SW480 (cell line): ENCODE results near the gene CC2D1A.

Experiments used
- DNase-seq: peaks from one replicate; pipeline ENCODE4 v3.0.0-alpha.2; 2016; ENCODE audit warnings: low spot score

Gene CC2D1A

DNA sequence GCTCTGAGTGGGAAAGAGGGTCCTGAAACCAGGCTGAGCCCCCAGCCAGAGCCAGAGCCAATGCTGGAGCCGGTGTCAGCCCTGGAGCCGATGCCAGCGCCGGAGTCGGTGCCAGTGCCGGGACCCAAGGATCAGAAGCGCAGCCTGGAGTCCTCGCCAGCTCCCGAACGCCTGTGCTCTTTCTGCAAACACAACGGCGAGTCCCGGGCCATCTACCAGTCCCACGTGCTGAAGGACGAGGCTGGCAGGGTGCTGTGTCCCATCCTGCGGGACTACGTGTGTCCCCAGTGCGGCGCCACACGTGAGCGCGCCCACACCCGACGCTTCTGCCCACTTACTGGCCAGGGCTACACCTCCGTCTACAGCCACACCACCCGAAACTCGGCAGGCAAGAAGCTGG lies 28.7 kb upstream of the CC2D1A start:
- DNase-seq: no peak

DNA sequence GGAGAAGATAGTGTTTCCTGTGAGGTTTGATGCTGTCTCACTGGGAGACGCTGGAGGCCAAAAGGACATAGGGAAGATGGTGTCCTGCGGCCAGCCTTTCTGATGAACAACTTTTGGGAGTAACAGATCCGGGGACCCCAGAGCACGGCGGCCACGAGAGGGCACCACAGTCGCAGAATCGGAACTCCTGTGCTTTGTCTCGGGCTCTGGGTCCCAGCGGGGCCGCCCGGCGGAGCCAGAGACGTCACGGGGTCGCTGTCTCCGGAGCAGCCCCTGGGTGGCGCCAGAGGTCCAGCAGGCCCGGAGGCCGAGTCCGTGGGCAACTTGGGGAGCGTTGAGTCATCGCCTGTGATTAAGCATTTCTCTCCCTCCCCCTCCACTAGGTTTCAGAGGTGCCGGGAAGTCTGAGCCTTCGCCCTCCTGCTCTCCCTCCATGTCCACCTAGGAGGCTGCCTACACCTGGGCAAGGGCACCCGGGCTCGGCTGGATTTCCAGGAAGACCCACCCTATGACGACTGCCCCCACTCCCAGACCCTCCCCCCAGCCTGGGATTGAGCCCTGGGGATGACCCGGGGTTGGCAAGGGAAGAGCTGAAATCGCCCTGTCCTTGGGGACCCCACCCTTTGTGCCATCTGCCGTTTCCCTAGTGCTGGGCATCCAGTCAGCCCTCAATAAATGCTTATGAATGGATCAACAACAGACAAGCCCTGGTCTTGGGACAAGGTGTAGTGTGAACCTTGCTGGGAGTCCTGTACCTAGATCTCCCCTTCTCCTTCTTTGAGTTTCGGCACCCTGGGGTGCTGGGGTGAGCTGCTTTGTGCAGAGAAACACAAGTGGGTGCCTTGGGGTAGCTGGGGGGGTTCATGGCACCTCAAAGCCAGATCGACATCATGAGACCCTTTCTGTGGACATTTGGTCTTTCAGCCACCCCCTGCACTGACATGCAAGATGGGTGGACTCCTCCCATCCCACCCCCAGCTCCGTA lies 25.6 kb upstream of the CC2D1A start:
- peak; percentile 97 for DNase-seq

DNA sequence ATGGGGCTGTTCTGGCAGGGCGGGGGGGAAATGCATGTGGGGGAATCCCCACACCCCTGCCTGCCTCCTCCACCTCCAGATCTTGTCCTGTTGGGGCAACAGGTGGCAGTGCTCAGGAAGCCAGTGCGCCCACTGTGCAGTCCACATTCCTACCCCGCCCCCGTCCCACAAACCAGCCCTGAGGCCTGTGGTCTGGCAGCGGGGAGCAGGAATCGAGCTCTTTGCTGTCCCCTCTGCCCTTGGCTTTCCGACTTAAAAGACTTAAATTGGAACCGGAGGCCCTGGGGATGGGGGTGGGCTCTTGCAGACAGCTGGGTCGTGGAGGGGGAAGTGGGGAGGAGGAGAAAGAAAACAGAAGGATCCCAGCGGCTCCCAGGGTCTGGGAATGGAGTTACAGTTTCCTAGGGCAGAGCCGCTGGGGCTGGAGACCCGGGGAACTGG lies 24.7 kb upstream of the CC2D1A start:
- peak; percentile 69 for DNase-seq

DNA sequence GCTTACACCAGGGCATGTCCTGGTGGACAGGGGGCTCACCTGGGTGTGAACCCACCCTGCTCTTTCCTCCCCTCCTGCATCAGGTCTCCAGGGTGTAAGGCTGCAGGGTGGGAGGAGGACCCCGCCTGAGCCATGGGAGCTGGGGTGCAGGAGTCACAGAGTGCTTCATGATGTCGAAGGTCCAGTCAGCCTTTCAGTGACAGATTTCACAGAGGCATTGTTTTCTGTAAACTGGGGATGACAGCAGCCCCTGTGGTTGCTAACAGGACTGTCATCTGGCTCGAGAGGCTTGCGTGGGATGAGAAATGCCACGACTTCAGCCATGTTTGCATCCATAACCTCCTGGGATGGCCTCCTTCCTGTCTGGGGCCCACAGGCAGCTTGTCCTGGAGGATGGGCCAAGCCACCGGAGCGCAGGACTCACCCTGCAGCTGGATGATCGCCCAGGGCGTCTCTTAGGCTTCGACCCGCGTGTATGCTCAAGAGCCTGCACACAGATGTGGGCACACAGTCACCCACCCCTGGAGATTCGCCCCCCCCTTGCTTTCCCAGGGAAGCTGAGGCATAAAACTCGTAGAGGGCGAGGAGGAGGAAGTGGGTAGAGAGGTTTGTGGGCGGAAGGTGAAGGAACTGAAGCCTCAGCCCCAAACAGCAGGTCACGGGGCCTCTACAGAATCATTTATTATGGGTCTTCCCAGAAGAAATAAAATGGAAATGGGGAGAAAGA lies 24.1 kb upstream of the CC2D1A start:
- peak; percentile 58 for DNase-seq

DNA sequence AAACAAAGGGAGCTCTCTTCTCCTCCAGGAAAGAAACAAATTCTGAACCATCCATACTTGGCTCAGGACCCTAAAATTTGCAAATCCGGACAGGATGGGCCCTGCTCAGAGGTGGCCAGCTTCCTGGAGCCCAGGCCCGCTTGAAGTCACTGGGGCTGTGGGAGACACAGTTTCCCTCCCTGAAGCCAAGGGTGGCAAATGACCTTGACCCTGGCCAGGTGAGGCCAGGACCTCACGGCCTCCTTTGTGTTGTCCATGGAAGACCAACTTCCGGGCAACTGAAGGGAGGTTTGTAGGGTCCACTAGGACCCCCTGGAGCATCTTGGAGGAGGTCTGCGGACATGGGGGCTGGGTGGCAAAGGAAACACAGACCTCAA lies 23.6 kb upstream of the CC2D1A start:
- no peak for DNase-seq

DNA sequence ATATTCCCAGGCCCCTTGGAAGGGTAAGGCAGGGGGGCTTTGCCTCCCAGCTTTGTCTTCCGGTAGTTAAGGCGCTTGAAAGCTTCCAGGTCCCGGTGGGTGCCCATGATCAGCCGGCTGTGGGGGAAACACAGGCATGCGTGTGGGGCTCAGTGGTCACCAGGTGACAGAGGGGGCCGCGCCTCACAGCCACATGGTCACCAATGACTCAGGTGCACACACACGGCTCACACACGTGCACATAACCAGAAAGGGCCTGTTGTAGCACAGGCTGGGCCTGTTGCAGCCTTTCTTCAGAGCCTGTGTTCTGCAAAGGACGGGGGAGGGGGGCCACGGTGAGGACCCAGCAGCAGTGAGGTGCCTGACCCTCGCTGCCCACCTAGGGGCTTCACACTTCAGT lies 23.2 kb upstream of the CC2D1A start:
- DNase-seq: no peak

DNA sequence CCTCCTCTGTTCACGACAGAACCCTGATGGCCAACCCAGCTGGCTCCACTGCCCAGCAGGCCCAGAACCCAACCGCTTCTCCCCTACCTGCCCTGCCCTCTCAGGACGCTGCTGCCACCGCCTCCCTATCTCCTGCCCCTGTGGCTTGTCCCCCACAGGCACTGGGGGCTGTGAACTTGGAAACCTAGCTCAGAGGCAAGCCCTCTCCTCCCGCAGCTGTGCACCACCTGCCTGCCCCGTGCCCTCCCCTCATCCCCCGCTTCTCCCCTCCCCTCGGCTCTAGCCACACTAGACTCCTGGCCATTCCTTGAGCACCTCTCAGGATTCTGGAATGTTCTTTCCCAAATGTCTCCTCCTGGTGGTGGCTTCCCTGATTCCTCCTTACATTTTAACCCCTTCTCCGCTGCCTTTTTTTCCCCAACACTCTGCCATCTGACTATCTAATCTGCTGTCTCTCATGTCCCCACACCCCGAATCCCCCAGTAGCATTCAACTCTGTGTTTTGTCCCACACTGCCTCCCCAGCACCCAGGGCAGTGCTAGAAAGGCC lies 22.4 kb upstream of the CC2D1A start:
- no peak for DNase-seq

DNA sequence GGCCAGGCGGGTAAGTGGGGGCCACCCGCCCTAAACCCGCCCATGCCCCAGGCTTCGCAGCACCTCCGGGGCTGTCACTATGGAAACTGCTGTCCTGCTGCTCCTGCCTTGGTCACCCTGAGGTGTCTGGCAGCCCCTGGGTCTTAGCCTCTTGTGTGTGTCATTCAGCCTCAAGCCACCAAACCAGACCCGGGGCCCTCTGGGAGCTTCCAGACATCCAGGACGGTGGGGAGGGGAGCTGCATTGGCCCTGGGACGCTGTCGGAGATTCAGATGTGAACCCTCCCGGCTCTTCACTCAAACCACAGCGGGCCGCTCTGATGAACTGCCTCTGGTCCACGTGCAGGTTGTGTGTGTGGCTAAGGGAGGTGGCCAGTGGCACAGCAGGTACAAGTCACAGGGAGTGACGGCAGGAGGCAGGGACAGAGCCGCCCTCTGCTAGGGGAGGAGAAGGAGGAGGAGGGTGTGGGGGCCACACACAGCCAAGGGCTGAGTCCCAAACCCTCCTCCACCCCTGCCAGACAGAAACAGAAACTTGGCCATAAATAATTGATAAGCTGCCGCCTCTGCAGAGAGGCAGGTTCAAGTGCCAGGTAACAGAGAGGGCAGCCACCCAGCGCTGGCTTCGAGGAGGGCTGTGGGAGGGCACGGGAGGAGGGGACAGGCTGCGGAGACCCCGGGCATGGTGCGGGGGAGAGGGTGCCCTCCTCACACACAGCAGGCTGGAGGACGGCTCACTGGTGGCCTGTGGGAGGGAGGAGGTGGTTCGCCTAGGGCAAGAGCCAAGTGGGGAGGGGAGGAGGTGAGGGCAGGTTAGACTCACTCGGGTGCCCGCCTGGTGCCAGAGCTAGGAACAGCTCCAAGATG lies 21.0 kb upstream of the CC2D1A start:
- DNase-seq: no peak

DNA sequence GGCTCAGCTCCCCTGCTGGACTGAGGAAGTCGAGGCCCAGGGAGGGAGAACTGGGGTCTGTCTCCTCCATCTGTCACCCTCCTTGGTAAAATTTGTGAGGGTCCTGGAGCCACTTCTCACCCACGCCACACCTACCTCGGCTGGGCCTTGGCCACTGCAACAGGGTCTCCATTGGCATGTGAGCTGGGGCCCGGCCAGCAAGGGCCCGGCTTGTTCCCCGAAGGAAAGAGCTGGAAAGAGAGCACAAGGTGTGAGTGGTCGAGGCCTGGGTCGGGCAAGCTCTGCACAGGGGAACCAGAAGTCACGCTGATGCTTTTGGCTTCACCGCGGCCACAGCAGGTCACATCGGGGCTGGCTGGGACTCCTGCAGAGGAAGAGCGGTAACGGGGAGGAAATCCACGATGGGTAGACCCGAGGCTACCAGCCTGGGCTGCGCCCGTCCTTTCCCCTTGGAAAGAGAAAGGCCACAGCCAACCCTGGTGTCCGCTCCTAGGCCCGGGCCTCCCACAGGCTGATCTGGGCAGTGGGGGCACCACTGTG lies 20.1 kb upstream of the CC2D1A start:
- DNase-seq: no peak

DNA sequence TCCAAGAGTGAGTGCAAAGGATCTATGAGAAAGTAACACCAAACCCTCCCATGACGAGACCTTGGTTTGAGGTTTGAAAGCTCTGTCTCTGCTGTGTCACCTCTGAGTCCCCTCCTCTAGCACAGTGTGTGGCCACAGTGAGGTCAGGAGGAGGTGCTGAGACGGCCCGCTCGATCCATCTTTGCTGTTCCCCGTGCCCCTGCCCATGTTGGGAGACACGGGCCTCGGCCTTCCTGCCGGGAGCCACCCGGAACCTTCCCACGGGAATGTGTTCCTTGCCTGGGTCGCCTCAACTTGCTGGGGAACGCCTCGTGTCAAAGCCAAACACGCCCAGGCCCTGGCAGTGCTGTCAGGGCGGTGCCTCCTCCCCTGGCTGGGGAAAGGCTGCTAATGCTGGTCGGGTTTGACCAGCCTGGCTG lies 19.0 kb upstream of the CC2D1A start:
- DNase-seq: no peak

DNA sequence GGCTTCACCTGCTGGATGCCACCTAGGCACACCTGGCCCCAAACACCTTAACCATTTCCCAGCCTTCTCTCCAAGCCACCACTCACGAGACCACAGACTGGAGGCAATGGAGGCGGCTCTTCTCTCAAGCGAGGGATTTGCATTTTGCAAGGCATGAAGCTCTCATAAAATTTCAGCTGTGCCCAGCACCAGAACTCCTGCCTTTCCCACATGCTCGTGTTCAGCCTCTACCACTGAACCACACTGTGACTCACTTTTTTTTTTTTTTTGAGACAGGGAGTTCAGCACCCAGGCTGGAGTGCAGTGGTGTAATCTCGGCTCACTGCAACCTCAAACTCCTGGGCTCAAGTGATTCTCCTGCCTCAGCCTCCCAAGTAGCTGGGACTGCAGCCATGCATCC lies 18.5 kb upstream of the CC2D1A start:
- DNase-seq: peak; percentile 53

DNA sequence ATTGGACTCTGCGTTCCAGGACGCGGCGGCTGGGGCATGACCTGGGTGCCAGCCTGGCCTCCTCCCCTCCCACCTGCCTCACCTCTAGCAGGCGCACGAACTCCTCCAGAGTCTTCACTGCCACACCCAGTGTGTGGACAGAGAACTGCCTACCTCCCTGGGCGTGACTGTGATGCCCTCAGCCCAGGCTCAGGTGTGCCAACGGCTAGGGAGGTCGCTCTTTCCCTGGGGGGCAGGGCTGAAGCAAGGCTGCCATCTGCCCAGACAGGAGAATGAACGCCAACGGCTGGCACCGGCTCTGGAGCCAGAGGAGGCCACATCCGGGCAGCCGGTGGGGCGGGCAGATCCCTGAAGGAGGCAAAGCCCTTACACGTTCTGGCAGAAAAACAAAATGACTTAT lies 17.7 kb upstream of the CC2D1A start:
- peak; percentile 34 for DNase-seq

DNA sequence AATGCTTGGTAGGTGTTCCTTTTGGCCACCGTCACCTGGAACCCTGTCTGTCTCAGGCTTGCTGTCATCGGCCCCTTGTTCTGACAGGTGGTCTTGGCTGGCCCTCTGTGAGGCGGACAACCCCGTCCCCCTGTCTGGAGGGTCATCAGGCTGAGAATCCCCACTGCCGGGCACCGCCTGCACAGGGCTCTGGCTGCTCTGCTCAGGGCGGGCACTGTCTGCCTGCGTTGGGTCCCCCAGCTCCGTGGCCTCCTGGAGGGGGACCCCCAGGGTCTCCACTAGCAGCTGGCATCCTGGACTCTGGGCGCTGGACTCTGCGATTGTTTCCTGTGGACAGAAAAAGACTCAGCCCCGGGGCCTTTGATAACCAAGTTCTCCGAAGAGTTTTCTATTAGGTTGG lies 15.9 kb upstream of the CC2D1A start:
- no peak for DNase-seq

DNA sequence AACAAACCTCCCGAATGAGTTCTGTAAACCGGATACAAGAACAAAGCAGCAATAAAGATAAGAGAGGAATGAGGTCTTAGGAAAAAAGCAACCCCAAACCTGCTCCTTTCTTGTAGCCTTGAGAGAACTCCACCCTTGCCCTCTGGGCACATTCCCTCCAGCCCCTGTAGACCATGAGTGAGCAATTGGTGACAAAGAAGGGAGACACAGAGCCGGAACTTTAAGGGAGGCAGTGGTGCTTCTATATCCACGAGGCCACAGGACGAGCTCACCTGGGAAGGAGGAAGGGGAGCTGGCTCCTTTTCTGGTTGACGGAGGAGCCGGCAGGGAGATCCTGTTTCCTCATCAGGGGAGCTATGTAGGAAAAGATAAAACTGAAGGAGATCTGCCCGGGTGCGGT lies 13.1 kb upstream of the CC2D1A start:
- no peak for DNase-seq

DNA sequence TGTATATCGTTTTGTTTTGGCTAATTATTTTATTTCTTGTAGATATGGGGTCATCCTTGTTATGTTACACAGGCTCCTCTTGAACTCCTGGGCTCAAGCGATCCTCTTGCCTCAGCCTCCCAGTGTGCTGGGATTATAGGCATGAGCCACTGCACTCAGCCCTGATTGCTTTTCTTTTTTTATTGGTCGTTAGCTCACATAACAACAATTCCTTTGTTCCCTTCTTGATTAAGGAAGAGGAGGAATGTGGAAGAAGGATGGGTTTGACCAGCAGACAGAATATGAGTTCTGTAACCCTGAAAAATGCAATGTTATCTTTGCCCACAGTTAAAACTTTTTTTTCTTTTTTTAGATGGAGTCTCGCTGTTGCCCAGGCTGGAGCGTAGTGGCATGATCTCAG lies 11.4 kb upstream of the CC2D1A start:
- DNase-seq: no peak

DNA sequence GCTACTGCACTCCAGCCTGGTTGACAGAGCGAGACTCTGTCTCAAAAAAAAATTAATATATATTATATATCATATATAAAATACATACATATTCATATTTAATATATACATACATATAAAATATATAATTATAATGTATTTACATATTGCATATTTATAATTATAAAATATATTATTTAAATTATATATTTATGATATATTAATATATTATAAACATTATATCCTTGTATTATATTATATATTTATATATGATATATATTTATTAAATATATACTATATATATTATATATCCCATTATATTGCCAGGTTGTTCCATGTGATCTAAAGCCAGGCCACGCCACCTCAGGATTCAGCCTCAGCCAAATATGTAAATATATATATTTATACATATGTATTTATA lies 9.8 kb upstream of the CC2D1A start:
- DNase-seq: no peak

DNA sequence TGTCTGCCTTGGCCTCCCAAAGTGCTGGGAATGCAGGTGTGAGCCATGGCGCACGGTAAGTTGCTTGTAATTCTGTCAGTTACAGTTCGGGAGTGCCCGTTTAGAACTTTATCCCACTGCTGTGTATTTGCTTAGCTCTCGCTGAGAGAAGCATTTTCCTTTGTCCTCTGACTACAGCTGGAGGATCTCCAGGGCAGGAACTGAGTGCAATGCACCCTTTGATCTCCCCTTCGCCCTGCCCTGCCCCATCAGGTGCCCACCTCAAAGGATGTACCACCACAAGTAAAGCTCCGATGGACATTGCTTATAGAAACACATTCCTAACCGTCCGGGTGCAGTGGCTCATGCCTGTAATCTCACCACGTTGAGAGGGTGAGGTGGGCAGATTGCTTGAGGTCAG lies 6.6 kb upstream of the CC2D1A start:
- DNase-seq: peak; percentile 91

DNA sequence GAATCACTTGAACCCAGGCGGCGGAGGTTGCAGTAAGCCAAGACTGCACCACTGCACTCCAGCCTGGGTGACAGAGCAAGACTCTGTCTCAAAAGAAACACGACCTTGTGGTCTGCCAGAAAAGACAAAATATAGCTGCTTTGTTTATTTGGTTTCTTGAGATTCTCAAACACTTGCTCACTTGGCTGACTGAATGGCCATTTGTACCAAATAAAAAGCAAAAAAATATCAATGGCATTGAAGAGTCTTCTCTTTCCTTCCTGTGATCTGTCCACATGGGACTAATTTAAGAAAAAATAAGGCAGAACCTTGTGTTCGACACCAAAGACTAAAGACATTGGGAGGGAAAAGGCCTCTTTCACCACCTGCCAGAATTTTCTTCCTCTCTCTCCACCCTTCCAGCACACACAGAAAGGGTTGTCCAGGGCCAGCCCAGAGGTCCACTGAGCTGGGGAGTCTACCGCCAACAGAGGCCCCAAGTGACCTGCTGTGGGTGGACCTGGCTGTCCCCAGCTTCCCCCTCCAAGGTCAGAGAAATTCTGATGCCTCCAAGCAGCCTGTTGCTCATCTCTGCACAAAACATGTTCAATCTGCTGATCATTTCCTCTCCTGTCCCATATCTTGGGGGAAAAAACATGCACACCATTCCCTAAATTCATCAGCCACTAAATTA lies 6.0 kb upstream of the CC2D1A start:
- no peak for DNase-seq

DNA sequence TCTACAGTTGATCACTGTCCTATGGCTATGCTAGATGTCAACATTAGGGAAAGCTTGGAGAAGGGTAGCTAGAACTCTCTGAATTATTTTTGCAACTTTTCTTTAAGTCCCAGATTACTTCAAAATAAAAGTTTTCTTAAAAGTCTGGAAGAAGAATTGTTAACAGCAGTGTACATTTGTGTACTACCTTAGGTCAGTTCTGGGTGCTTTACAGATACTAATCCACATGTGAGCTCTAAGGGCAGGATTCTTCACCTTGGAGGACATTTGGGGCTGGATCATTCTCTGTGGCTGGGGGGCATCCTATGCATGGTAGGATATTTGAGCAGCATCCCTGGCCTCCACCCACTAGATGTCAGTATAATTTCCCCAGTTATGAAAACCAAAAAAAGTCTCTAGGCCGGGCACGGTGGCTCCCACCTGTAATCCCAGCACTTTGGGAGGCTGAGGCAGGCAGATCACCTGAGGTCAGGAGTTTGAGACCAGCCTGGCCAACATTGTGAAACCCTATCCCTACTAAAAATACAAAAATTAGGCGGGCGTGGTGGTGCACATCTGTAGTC lies 2.9 kb upstream of the CC2D1A start:
- peak; percentile 44 for DNase-seq

DNA sequence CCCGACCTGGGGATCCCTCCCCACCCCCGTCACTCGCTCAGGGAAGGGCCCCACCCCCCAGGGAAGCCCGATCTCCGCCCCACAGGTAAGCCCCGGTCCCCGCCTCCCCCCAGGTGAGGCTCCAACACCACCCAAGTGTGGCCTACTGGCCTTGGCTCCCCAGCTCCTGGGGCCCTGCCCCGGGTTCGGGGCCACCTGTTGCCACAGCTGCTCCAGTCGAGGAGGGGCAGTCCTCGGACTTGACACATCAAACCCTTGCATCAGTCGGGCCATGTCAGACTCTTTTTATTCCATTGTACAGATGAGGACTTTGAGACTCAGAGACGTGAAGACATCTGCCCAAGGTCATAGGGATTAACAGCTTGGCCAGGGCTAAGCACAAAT lies 512 bp downstream of the CC2D1A start:
- no peak for DNase-seq

DNA sequence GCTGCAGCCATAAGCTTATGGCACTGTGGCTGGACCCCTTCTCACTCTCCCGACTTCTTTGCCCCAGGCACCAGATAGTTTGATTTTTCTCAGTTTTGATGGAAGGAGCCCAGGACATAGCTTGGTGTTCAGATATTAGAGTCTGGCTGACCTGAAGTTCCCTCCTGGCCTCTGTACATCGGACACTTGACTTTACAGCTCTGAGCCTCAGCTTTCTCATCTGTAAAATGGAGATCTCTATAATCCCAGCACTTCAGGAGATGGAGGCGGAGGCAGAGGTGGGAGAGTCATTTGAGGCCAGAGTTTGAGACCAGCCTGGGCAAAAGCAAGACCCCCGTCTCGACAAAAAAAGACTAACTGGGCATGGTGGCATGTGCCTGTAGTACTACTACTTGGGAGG lies 909 bp downstream of the CC2D1A start:
- DNase-seq: no peak
